Measurements from ENCODE around the gene TNNI3.
"Not testable (repeated sequence)": the region's sequence is repeated elsewhere in the genome, so short reads cannot be mapped to it uniquely, and the experiment has no call there.

Gene TNNI3

GRCh38 chr19:55111238-55111831 is 46.2 kb downstream of the TNNI3 start:
- DNase-seq, result no peak

GRCh38 chr19:55109527-55110291 is 47.8 kb downstream of the TNNI3 start:
- DNase-seq, result no peak

- not testable (repeated sequence) for DNase-seq
These were observed 50.3 kb downstream of the TNNI3 start for GRCh38 chr19:55107252-55107651.

GRCh38 chr19:55106591-55106990 is 50.9 kb downstream of the TNNI3 start:
- no peak for DNase-seq

GRCh38 chr19:55105237-55105636 is 52.3 kb downstream of the TNNI3 start:
- no peak for DNase-seq

- no peak for DNase-seq
These were observed 54.3 kb downstream of the TNNI3 start for GRCh38 chr19:55103190-55103589.
